GM12801 (cell line): Measurements from ENCODE around the gene RELA.

Source experiments
- CTCF ChIP-seq: IDR thresholded peaks from one replicate; pipeline ENCODE4 v1.5.1; 2011; ENCODE audit warnings: control low read depth; ENCODE audit not compliant: insufficient read length; ENCODE audit errors: extremely low read depth

The RELA gene

GRCh38 chr11:65623852-65624616 lies 38.7 kb downstream of the RELA start:
- no peak for TF ChIP-seq CTCF

GRCh38 chr11:65623177-65623576 lies 39.5 kb downstream of the RELA start:
- no peak for TF ChIP-seq CTCF

GRCh38 chr11:65622011-65622410 lies 40.7 kb downstream of the RELA start:
- no peak for TF ChIP-seq CTCF

GRCh38 chr11:65621460-65621859 lies 41.3 kb downstream of the RELA start:
- TF ChIP-seq CTCF: no peak

- TF ChIP-seq CTCF: no peak
Measured at GRCh38 chr11:65620666-65621065, 42.0 kb downstream of the RELA start.

GRCh38 chr11:65619281-65619928 lies 43.3 kb downstream of the RELA start:
- TF ChIP-seq CTCF: no peak

- TF ChIP-seq CTCF: no peak
Measured at GRCh38 chr11:65618763-65619162, 44.0 kb downstream of the RELA start.
